ENCODE results near the gene CPE. TPM values are rescaled to one million over a fixed set of nuclear protein-coding genes. Genes with fewer than 3 reads are reported as not detected.

CPE gene
- total RNA-seq, 1 experiment from 2014 or later, result 29.3 TPM

DNA sequence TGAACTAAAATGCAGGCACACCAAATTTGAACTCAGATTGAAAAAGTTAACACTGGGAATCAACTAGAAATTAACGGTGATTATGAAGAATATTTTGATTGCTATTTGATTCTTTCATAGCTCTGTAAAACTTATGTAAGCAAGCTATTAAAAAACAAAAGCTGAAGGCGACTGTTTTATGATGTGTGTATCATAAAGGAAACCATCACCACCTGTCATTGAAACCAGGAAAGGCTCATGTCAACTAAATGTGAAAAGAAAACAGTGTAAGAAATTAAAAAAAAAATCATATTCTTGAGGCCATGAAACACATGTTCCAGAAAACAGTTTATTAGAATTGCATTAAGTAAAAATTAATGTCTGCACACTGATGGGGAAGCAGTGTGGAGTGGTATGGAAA, 24.2 kb downstream of the CPE start:
- Histone ChIP-seq H3K9me3 (ENCODE audit: control insufficient read depth in 1 of 2, insufficient read depth in 1 of 2, low read depth in 1 of 2, low read length in 2 of 2) (no peaks in the 10 kb centered on the region), H3K4me3 (replicated peaks in 1 of 2; ENCODE audit: low read depth in 1 of 2, low read length in 2 of 2) (no peak overlapping the region), H3K9ac (ENCODE audit: low read length) (no peak overlapping the region), H3K27ac (ENCODE audit: low read depth, low read length) (no peak overlapping the region), H3K4me2 (ENCODE audit: low read length) (no peak overlapping the region), H3K79me2 (ENCODE audit: insufficient read depth, low read length) (no peaks in the 10 kb centered on the region), H3K27me3 (ENCODE audit: insufficient read depth, low read length) (no peaks in the 10 kb centered on the region), H4K20me1 (ENCODE audit: insufficient read depth) (no peaks in the 10 kb centered on the region), H3K4me1 (ENCODE audit: control insufficient read depth in 1 of 2, insufficient read depth in 2 of 2, low read length in 2 of 2) (peaks cover 3% of the 10 kb centered on the region in 2 experiments; a peak in 2 of 4 replicates), H3K36me3 (ENCODE audit: control insufficient read depth in 1 of 2, insufficient read depth in 2 of 2, low read length in 2 of 2) (no peaks in the 10 kb centered on the region), H2AFZ (ENCODE audit: low read depth, low read length, poor library complexity, severe bottlenecking) (no peak overlapping the region), H3K9me2 (ENCODE audit: insufficient read depth) (no peaks in the 10 kb centered on the region)
- intact Hi-C loops (cut with micrococcal nuclease), result no loop called here
- ChIA-PET CTCF (no interaction called here), POLR2A (no interaction called here), RAD21 (ENCODE audit: low non-redundant PET in 1 of 2, low total read pairs in 2 of 2, uncharacterized antibody in 2 of 2, unreplicated experiment in 2 of 2) (no interaction called here)
- ATAC-seq, result no peak
- BruUV-seq (replicated peaks), result no TSS peak
- no peak for DNase-seq (ENCODE audit: low read depth, low spot score)
- TF ChIP-seq YY1 (IDR thresholded peaks at IDR 0.05; ENCODE audit: extremely low read depth, insufficient replicate concordance, low read depth, low read length) (no peak), JUND (IDR thresholded peaks at IDR 0.05) (no peak), POLR2AphosphoS5 (IDR thresholded peaks at IDR 0.05; ENCODE audit: low read depth, low read length) (no peak)

DNA sequence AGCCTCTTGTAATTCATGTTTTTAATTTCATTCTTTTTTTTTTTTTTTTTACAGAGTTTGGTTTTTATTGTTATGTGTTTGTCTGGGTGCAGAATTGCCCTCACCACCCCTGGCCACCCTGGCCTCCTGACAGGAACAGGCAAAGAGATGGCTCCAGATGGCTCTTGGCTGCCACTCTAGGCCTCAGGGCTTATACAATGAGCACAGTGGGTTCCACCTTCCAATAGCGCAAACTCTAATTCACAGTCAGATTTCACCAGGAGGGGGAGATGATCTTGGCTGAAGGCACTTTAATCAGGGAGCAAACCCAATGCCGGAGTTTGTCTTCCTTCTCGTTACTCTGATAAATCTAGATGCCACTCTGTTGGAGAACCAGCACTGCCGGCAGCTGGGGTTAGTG, 24.8 kb downstream of the CPE start:
- no peaks in the 10 kb centered on the region for H3K9me3 ChIP-seq (ENCODE audit: control insufficient read depth in 1 of 2, insufficient read depth in 1 of 2, low read depth in 1 of 2, low read length in 2 of 2)
- CTCF ChIA-PET, result no interaction called here
- RAD21 ChIA-PET (ENCODE audit: low non-redundant PET in 1 of 2, low total read pairs in 2 of 2, uncharacterized antibody in 2 of 2, unreplicated experiment in 2 of 2), result no interaction called here
- no peak for DNase-seq (ENCODE audit: low read depth, low spot score)
- H3K4me1 ChIP-seq (ENCODE audit: control insufficient read depth in 1 of 2, insufficient read depth in 2 of 2, low read length in 2 of 2), result no peaks in the 10 kb centered on the region; a peak in 1 of 4 replicates
- no peaks in the 10 kb centered on the region for H3K36me3 ChIP-seq (ENCODE audit: control insufficient read depth in 1 of 2, insufficient read depth in 2 of 2, low read length in 2 of 2)
- no peak overlapping the region for H3K4me3 ChIP-seq (replicated peaks in 1 of 2; ENCODE audit: low read depth in 1 of 2, low read length in 2 of 2)
- no peak overlapping the region for H3K4me2 ChIP-seq (ENCODE audit: low read length)
- no peaks in the 10 kb centered on the region for H3K27me3 ChIP-seq (ENCODE audit: insufficient read depth, low read length)
- no peak overlapping the region for H3K9ac ChIP-seq (ENCODE audit: low read length)
- peak; percentile 46; the same call in 1 of the 2 replicates for ATAC-seq
- H4K20me1 ChIP-seq (ENCODE audit: insufficient read depth), result no peaks in the 10 kb centered on the region
- H3K79me2 ChIP-seq (ENCODE audit: insufficient read depth, low read length), result no peaks in the 10 kb centered on the region
- H3K27ac ChIP-seq (ENCODE audit: low read depth, low read length), result no peak overlapping the region
- no peaks in the 10 kb centered on the region for H3K9me2 ChIP-seq (ENCODE audit: insufficient read depth)
- no peak overlapping the region for H2AFZ ChIP-seq (ENCODE audit: low read depth, low read length, poor library complexity, severe bottlenecking)
- no TSS peak for BruUV-seq (replicated peaks)
- intact Hi-C loops (cut with micrococcal nuclease), result no loop called here
- POLR2A ChIA-PET, result no interaction called here
- TF ChIP-seq CBX3 (IDR thresholded peaks at IDR 0.05; ENCODE audit: low read depth) (no peak), EZH2phosphoT487 (IDR thresholded peaks at IDR 0.05; ENCODE audit: borderline replicate concordance) (no peak), RAD21 (IDR thresholded peaks at IDR 0.05; ENCODE audit: low read depth) (no peak), POLR2A (IDR thresholded peaks at IDR 0.05; ENCODE audit: borderline replicate concordance, extremely low read depth, insufficient read depth, insufficient read length) (no peak), JUND (IDR thresholded peaks at IDR 0.05) (no peak), SIN3A (IDR thresholded peaks at IDR 0.05; ENCODE audit: low read depth) (no peak), POLR2AphosphoS5 (IDR thresholded peaks at IDR 0.05; ENCODE audit: low read depth, low read length) (no peak), SRF (IDR thresholded peaks at IDR 0.05; ENCODE audit: low read depth) (no peak), ZNF274 (IDR thresholded peaks at IDR 0.05; ENCODE audit: low read depth, low read length) (no peak), ZFX (IDR thresholded peaks at IDR 0.05) (no peak), EZH2 (IDR thresholded peaks at IDR 0.05) (no peak), EGR1 (IDR thresholded peaks at IDR 0.05; ENCODE audit: low read depth) (no peak)
- TF ChIP-seq, protein P1, sequence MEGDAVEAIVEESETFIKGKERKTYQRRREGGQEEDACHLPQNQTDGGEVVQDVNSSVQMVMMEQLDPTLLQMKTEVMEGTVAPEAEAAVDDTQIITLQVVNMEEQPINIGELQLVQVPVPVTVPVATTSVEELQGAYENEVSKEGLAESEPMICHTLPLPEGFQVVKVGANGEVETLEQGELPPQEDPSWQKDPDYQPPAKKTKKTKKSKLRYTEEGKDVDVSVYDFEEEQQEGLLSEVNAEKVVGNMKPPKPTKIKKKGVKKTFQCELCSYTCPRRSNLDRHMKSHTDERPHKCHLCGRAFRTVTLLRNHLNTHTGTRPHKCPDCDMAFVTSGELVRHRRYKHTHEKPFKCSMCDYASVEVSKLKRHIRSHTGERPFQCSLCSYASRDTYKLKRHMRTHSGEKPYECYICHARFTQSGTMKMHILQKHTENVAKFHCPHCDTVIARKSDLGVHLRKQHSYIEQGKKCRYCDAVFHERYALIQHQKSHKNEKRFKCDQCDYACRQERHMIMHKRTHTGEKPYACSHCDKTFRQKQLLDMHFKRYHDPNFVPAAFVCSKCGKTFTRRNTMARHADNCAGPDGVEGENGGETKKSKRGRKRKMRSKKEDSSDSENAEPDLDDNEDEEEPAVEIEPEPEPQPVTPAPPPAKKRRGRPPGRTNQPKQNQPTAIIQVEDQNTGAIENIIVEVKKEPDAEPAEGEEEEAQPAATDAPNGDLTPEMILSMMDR (IDR thresholded peaks at IDR 0.05 in 2 of 3, conservative IDR thresholded peaks at IDR 0.05 in 1 of 3; ENCODE audit: borderline replicate concordance in 1 of 3, insufficient read depth in 1 of 3, low read depth in 2 of 3, low read length in 2 of 3), result no peak
- TF ChIP-seq, protein P2, sequence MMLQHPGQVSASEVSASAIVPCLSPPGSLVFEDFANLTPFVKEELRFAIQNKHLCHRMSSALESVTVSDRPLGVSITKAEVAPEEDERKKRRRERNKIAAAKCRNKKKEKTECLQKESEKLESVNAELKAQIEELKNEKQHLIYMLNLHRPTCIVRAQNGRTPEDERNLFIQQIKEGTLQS (IDR thresholded peaks at IDR 0.05), result no peak
- TF ChIP-seq, protein P3, sequence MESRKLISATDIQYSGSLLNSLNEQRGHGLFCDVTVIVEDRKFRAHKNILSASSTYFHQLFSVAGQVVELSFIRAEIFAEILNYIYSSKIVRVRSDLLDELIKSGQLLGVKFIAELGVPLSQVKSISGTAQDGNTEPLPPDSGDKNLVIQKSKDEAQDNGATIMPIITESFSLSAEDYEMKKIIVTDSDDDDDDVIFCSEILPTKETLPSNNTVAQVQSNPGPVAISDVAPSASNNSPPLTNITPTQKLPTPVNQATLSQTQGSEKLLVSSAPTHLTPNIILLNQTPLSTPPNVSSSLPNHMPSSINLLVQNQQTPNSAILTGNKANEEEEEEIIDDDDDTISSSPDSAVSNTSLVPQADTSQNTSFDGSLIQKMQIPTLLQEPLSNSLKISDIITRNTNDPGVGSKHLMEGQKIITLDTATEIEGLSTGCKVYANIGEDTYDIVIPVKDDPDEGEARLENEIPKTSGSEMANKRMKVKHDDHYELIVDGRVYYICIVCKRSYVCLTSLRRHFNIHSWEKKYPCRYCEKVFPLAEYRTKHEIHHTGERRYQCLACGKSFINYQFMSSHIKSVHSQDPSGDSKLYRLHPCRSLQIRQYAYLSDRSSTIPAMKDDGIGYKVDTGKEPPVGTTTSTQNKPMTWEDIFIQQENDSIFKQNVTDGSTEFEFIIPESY (IDR thresholded peaks at IDR 0.05; ENCODE audit: extremely low read depth, insufficient replicate concordance, low read length), result no peak

Measured in HCT116 (cell line).